ENCODE measurements around the gene KCNN2. TPM values are rescaled to one million over a fixed set of nuclear protein-coding genes. Genes with fewer than 3 reads are reported as not detected.

KCNN2 gene
- total and polyA plus RNA-seq, 2 donors (not counting 3 experiments of a cell fraction or from before 2014, with no cell fraction given), result 0.32 to 1.9 TPM

DNA sequence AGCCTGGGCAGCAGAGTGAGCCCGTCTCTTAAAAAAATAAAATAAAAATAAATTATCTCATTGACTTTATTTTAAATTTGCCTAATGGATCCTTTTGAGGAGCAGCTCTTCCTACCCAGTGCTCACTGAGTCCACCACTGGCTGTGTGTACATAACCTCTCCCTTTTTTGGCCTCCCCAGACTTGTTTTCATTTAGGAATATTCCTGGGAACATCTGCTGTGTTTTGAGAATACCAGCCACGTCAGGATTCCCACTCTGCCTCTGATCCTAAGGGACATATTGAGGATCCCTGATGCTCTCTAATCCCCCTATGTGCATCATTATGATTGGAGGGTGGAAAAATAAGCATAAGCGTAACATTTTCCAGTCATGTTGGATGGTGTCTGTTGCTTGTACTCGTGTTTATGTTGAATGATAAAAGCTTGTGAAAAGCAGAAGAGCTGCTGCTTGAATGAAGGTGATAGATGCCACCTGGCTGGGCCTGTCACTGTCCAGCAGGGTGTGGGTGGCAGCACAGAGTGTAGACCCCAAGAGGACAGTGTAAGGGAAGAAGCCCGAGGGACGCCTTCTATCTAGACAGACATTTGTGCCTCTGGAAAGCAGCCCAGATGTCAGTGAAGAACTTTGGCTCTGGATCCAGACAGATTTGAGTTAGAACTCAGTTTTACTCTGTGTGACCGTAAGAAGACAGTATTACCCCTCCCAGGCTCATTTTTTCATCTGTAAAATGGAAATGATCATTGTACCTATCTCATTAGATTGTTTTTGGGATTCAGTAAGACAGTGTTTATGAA, 15.4 kb downstream of the KCNN2 start:
- dilution Hi-C loops (cut with MboI; ENCODE audit: extremely low pct_ligation_motif_present, low sequenced_read_pairs) (no loop called here), intact Hi-C loops (cut with micrococcal nuclease) (loop anchor here (5.0 kb wide), 1 partner anchor 1820 kb away; no protein-coding TSS in a partner anchor)
- CTCF ChIA-PET, result interaction anchor here (1.2 kb wide), 1 partner anchor 10 kb away, joined by 3 read pairs; no protein-coding TSS in a partner anchor
- Histone ChIP-seq H2AFZ (ENCODE audit: low read depth, low read length) (no peak overlapping the region), H3K27ac (ENCODE audit: insufficient read depth, low read depth, low read length) (no peak overlapping the region), H3K36me3 (ENCODE audit: control insufficient read depth in 2 of 2, extremely low read depth in 1 of 2, insufficient read depth in 2 of 2, low read length in 2 of 2) (no peaks in the 10 kb centered on the region), H3K4me3 (replicated peaks in 1 of 3; ENCODE audit: insufficient read depth in 1 of 3, low read depth in 1 of 3, low read length in 3 of 3) (no peak overlapping the region), H3K9me3 (replicated peaks; ENCODE audit: control insufficient read depth, insufficient read depth, low read length) (no peaks in the 10 kb centered on the region), H3K79me2 (ENCODE audit: control insufficient read depth, insufficient read depth, low read length) (no peaks in the 10 kb centered on the region), H3K9me1 (replicated peaks; ENCODE audit: control insufficient read depth, extremely low read depth, insufficient read depth, low read length) (no peaks in the 10 kb centered on the region), H3K9ac (replicated peaks; ENCODE audit: extremely low read depth, insufficient read depth, low read length) (no peak overlapping the region), H3K4me2 (ENCODE audit: insufficient read depth, low read length) (no peak overlapping the region), H3K27me3 (ENCODE audit: control insufficient read depth in 2 of 2, insufficient read depth in 2 of 2, low read length in 2 of 2) (peaks cover 0 to 3% of the 10 kb centered on the region in 2 experiments), H4K20me1 (replicated peaks; ENCODE audit: control insufficient read depth, extremely low read depth, insufficient read depth, low read length) (no peaks in the 10 kb centered on the region), H3K4me1 (ENCODE audit: control insufficient read depth, extremely low read depth, insufficient read depth, low read length) (no peaks in the 10 kb centered on the region)
- BruUV-seq (replicated peaks), result no TSS peak
- POLR2A ChIA-PET, result no interaction called here
- no peak for TF ChIP-seq POLR2A (IDR thresholded peaks at IDR 0.05; ENCODE audit: low read depth, low read length)
- no peak for TF ChIP-seq POLR2AphosphoS5 (IDR thresholded peaks at IDR 0.05; ENCODE audit: insufficient read depth, low read depth, low read length)
- TF ChIP-seq FOS (IDR thresholded peaks at IDR 0.05; ENCODE audit: borderline replicate concordance, insufficient read depth, low read length), result no peak
- no peak for TF ChIP-seq EZH2 (IDR thresholded peaks at IDR 0.05; ENCODE audit: borderline replicate concordance, low read depth, low read length, severe bottlenecking)
- TF ChIP-seq, protein P1, sequence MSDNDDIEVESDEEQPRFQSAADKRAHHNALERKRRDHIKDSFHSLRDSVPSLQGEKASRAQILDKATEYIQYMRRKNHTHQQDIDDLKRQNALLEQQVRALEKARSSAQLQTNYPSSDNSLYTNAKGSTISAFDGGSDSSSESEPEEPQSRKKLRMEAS (IDR thresholded peaks at IDR 0.05; ENCODE audit: insufficient read depth, insufficient read length), result no peak
- TF ChIP-seq MYC (IDR thresholded peaks at IDR 0.05; ENCODE audit: low read depth, low read length), result no peak
- TF ChIP-seq GATA2 (IDR thresholded peaks at IDR 0.05; ENCODE audit: insufficient read depth, insufficient read length, low read depth, low read length), result no peak
- TF ChIP-seq, protein P2, sequence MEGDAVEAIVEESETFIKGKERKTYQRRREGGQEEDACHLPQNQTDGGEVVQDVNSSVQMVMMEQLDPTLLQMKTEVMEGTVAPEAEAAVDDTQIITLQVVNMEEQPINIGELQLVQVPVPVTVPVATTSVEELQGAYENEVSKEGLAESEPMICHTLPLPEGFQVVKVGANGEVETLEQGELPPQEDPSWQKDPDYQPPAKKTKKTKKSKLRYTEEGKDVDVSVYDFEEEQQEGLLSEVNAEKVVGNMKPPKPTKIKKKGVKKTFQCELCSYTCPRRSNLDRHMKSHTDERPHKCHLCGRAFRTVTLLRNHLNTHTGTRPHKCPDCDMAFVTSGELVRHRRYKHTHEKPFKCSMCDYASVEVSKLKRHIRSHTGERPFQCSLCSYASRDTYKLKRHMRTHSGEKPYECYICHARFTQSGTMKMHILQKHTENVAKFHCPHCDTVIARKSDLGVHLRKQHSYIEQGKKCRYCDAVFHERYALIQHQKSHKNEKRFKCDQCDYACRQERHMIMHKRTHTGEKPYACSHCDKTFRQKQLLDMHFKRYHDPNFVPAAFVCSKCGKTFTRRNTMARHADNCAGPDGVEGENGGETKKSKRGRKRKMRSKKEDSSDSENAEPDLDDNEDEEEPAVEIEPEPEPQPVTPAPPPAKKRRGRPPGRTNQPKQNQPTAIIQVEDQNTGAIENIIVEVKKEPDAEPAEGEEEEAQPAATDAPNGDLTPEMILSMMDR (IDR thresholded peaks at IDR 0.05; ENCODE audit: extremely low read depth in 1 of 2, insufficient read depth in 1 of 2, low read depth in 1 of 2, low read length in 2 of 2), result no peak
- no peak for TF ChIP-seq JUN (IDR thresholded peaks at IDR 0.05; ENCODE audit: borderline replicate concordance, insufficient read depth, insufficient read length, low read depth)
- no peak for DNase-seq (ENCODE audit: low read depth, low spot score)
- FAIRE-seq, result no peak

Measured in endothelial cell of umbilical vein (primary cell).